Osteoblast (primary cell): ENCODE results near the gene ACADM. TPM values are rescaled to one million over a fixed set of nuclear protein-coding genes. Genes with fewer than 3 reads are reported as not detected.
"Not testable (repeated sequence)": the region's sequence is repeated elsewhere in the genome, so short reads cannot be mapped to it uniquely, and the experiment has no call there.

Experiments used
- DNase-seq: peaks from one replicate; pipeline ENCODE4 v3.0.0; 2011; ENCODE audit warnings: low spot score, mixed read lengths; ENCODE audit not compliant: insufficient read length; ENCODE audit errors: missing footprints
- H2AFZ ChIP-seq: 2 replicates; pipeline ENCODE4 v1.6.0; 2011; ENCODE audit warnings: mild to moderate bottlenecking, low read length
- H3K27ac ChIP-seq: 2 replicates; pipeline ENCODE4 v1.5.1; 2011; ENCODE audit warnings: mild to moderate bottlenecking, low read depth, low read length, moderate library complexity
- H3K27me3 ChIP-seq: 2 replicates; pipeline ENCODE4 v1.6.0; 2012; ENCODE audit warnings: mild to moderate bottlenecking, control low read depth, inconsistent platforms, low read length, moderate library complexity; ENCODE audit not compliant: insufficient read depth
- H3K36me3 ChIP-seq: 2 replicates; pipeline ENCODE4 v1.5.1; 2011; ENCODE audit warnings: mild to moderate bottlenecking, low read length, control low read depth, moderate library complexity; ENCODE audit not compliant: insufficient read depth
- H3K4me1 ChIP-seq: 2 replicates; pipeline ENCODE4 v1.5.1; 2011; ENCODE audit warnings: mild to moderate bottlenecking, low read length, control low read depth, moderate library complexity; ENCODE audit not compliant: insufficient read depth
- H3K4me2 ChIP-seq: 2 replicates; pipeline ENCODE4 v1.6.0; 2011; ENCODE audit warnings: mild to moderate bottlenecking, low read length; ENCODE audit not compliant: insufficient read depth
- H3K4me3 ChIP-seq: fragments of 200-600 bp; sonication (generic); 3 replicates; pipeline ENCODE4 v1.5.1; 2012; ENCODE audit warnings: mild to moderate bottlenecking, low read length, inconsistent platforms; ENCODE audit not compliant: insufficient read depth
- H3K79me2 ChIP-seq: 2 replicates; pipeline ENCODE4 v1.6.0; 2012; ENCODE audit warnings: mild to moderate bottlenecking, low read length, control low read depth, inconsistent platforms; ENCODE audit not compliant: insufficient read depth
- H3K9me3 ChIP-seq: 2 replicates; pipeline ENCODE4 v1.5.1; 2011; ENCODE audit warnings: low read depth, low read length, control low read depth
- H4K20me1 ChIP-seq: 2 replicates; pipeline ENCODE4 v1.6.0; 2012; ENCODE audit warnings: mild to moderate bottlenecking, low read length, control low read depth; ENCODE audit not compliant: insufficient read depth
- CTCF ChIP-seq: IDR thresholded peaks from 2 replicates; pipeline ENCODE4 v1.5.1; 2011; ENCODE audit warnings: mild to moderate bottlenecking, low read depth, low read length, moderate library complexity; ENCODE audit errors: extremely low read depth
- total RNA-seq: library from RNA; depleted of rRNA; stranded (reverse); fragments of >200 nt; gene quantifications from 2 replicates; pipeline ENCODE4 v1.2.3, GENCODE V29; 2012

Gene ACADM
- 28.9 and 33.7 TPM in 2 replicates for total RNA-seq

GRCh38 chr1:75724472-75725022, at the start of gene ACADM:
ACADM (plus strand) TSS chr1:75724709; CDS start chr1:75724788, 79 bp downstream.
- Histone ChIP-seq H3K36me3 (no peaks in the 10 kb centered on the region), H3K4me2 (peak within 1 kb of the TSS; percentile 85), H3K79me2 (peaks cover 34% of the 10 kb centered on the region), H2AFZ (peak within 1 kb of the TSS; percentile 96), H3K27me3 (no peaks in the 10 kb centered on the region), H3K4me1 (peaks cover 9% of the 10 kb centered on the region), H3K4me3 (peak within 1 kb of the TSS; percentile 94), H3K9me3 (no peaks in the 10 kb centered on the region), H3K27ac (peak within 1 kb of the TSS; percentile 77), H4K20me1 (peaks cover 8% of the 10 kb centered on the region)
- DNase-seq: peak; percentile 93
- no peak for TF ChIP-seq CTCF

- Histone ChIP-seq H3K36me3 (no peaks in the 10 kb centered on the region), H2AFZ (no peak overlapping the region), H3K27me3 (no peaks in the 10 kb centered on the region), H3K9me3 (no peaks in the 10 kb centered on the region), H4K20me1 (no peaks in the 10 kb centered on the region), H3K4me3 (no peak overlapping the region), H3K27ac (no peak overlapping the region), H3K4me2 (no peak overlapping the region), H3K4me1 (peaks cover 5% of the 10 kb centered on the region), H3K79me2 (no peaks in the 10 kb centered on the region)
- no peak for TF ChIP-seq CTCF
- DNase-seq: no peak
These were observed 47.1 kb upstream of the ACADM start for GRCh38 chr1:75677443-75677842.

- not testable (repeated sequence) for DNase-seq, H3K4me1 ChIP-seq, H2AFZ ChIP-seq, H3K27me3 ChIP-seq, H3K9me3 ChIP-seq, H3K27ac ChIP-seq, H3K36me3 ChIP-seq, H3K4me2 ChIP-seq, H3K79me2 ChIP-seq, H3K4me3 ChIP-seq, H4K20me1 ChIP-seq
These were observed 46.5 kb upstream of the ACADM start for GRCh38 chr1:75677964-75678363.

GRCh38 chr1:75690547-75690946, 34.0 kb upstream of the ACADM start:
- Histone ChIP-seq H3K79me2 (no peaks in the 10 kb centered on the region), H4K20me1 (no peaks in the 10 kb centered on the region), H3K27ac (no peak overlapping the region), H3K36me3 (no peaks in the 10 kb centered on the region), H3K4me3 (no peak overlapping the region), H3K4me2 (no peak overlapping the region), H3K4me1 (no peaks in the 10 kb centered on the region), H3K9me3 (no peaks in the 10 kb centered on the region), H3K27me3 (no peaks in the 10 kb centered on the region), H2AFZ (no peak overlapping the region)
- DNase-seq: no peak
- no peak for TF ChIP-seq CTCF
